HG02938 (cell line): ENCODE results near the gene NAV3.

Source experiments
- ATAC-seq: cut with Tn5 transposase; IDR thresholded peaks from one replicate; pipeline ENCODE4 v1.9.1; 2021; ENCODE audit warnings: mild to moderate bottlenecking, moderate library complexity; ENCODE audit not compliant: unreplicated experiment

Gene NAV3

GRCh38 chr12:78034025-78034424 is 203.3 kb downstream of the NAV3 start:
- ATAC-seq, result no peak

GRCh38 chr12:78035901-78036606 is 205.4 kb downstream of the NAV3 start:
- no peak for ATAC-seq

GRCh38 chr12:78036874-78037273 is 206.2 kb downstream of the NAV3 start:
- ATAC-seq, result no peak

- no peak for ATAC-seq
Observed at GRCh38 chr12:78037707-78038106, 207.0 kb downstream of the NAV3 start.

- no peak for ATAC-seq
Observed at GRCh38 chr12:78038541-78038940, 207.8 kb downstream of the NAV3 start.

- ATAC-seq, result no peak
Observed at GRCh38 chr12:78038986-78039385, 208.3 kb downstream of the NAV3 start.

GRCh38 chr12:78040111-78040510 is 209.4 kb downstream of the NAV3 start:
- ATAC-seq, result no peak

- ATAC-seq, result no peak
Observed at GRCh38 chr12:78050790-78051189, 220.1 kb downstream of the NAV3 start.

GRCh38 chr12:78055545-78055944 is 224.9 kb downstream of the NAV3 start:
- ATAC-seq, result no peak

GRCh38 chr12:78057075-78057474 is 226.4 kb downstream of the NAV3 start:
- no peak for ATAC-seq

- no peak for ATAC-seq
Observed at GRCh38 chr12:78060186-78060585, 229.5 kb downstream of the NAV3 start.

GRCh38 chr12:78062786-78063185 is 232.1 kb downstream of the NAV3 start:
- no peak for ATAC-seq

- ATAC-seq, result no peak
Observed at GRCh38 chr12:78081590-78082314, 251.1 kb downstream of the NAV3 start.

GRCh38 chr12:78085542-78086182 is 255.0 kb downstream of the NAV3 start:
- ATAC-seq, result no peak

- ATAC-seq, result no peak
Observed at GRCh38 chr12:78086553-78087362, 256.1 kb downstream of the NAV3 start.

GRCh38 chr12:78087363-78087675 is 256.6 kb downstream of the NAV3 start:
- no peak for ATAC-seq

- peak; percentile 45 for ATAC-seq
Observed at GRCh38 chr12:78088391-78088832, 257.7 kb downstream of the NAV3 start.

GRCh38 chr12:78090266-78090665 is 259.6 kb downstream of the NAV3 start:
- no peak for ATAC-seq

- ATAC-seq, result no peak
Observed at GRCh38 chr12:78095623-78096022, 264.9 kb downstream of the NAV3 start.

- ATAC-seq, result no peak
Observed at GRCh38 chr12:78096909-78097597, 266.4 kb downstream of the NAV3 start.

GRCh38 chr12:78099806-78100205 is 269.1 kb downstream of the NAV3 start:
- ATAC-seq, result no peak
